Lower lobe of right lung (tissue), 2 donors: ENCODE data around the gene OR10R2. TPM values are rescaled to one million over a fixed set of nuclear protein-coding genes. Genes with fewer than 3 reads are reported as not detected.
"Not testable (repeated sequence)": the region's sequence is repeated elsewhere in the genome, so short reads cannot be mapped to it uniquely, and the experiment has no call there.

ENCODE experiments used
- ATAC-seq, 2 donors: fragments of 200-7000 bp; cut with Tn5 transposase; one replicate each; pipeline ENCODE4 v1.9.1; 2020 to 2022; ENCODE audit warnings: mild to moderate bottlenecking in 2 of 2, moderate library complexity in 2 of 2
- DNase-seq: peaks from one replicate; pipeline ENCODE4 v3.0.0-alpha.2; 2020
- H3K27ac ChIP-seq: fragments of 200-600 bp; one replicate; pipeline ENCODE4 v1.8.0; 2022
- H3K27me3 ChIP-seq: fragments of 200-600 bp; one replicate; pipeline ENCODE4 v1.8.0; 2022; ENCODE audit warnings: low read depth
- H3K36me3 ChIP-seq: fragments of 200-600 bp; one replicate; pipeline ENCODE4 v1.8.0; 2022; ENCODE audit warnings: mild to moderate bottlenecking
- H3K4me1 ChIP-seq: fragments of 200-600 bp; one replicate; pipeline ENCODE4 v1.8.0; 2022
- H3K4me3 ChIP-seq: fragments of 200-600 bp; one replicate; pipeline ENCODE4 v1.8.0; 2022; ENCODE audit warnings: mild to moderate bottlenecking
- H3K9me3 ChIP-seq: fragments of 200-600 bp; one replicate; pipeline ENCODE4 v1.8.0; 2022
- CTCF ChIP-seq: fragments of 200-600 bp; IDR thresholded peaks from one replicate; pipeline ENCODE4 v1.8.0; 2022; ENCODE audit warnings: antibody characterized with exemption, mild to moderate bottlenecking
- intact Hi-C: fragments of 100-400 bp; cut with DNase I; formaldehyde crosslinking; loops from one replicate; pipeline ENCODE4 v1.11.0; 2022
- long read RNA-seq: library from polyadenylated mRNA; unstranded; transcript quantifications from one replicate; pipeline ENCODE4 v2.0.0, GENCODE V29; 2021
- total RNA-seq: library from RNA; stranded (reverse); fragmentation: NEBNext Ultra II Directional; extraction: Animal tissue kit (Norgen Biotek cat#: 25700); gene quantifications from one replicate; pipeline ENCODE4 v1.2.1, GENCODE V29; 2021
- donor health status: DM: no; HTN: yes; CAD: no; lungs with severe emphysema.

OR10R2 gene, protein sequence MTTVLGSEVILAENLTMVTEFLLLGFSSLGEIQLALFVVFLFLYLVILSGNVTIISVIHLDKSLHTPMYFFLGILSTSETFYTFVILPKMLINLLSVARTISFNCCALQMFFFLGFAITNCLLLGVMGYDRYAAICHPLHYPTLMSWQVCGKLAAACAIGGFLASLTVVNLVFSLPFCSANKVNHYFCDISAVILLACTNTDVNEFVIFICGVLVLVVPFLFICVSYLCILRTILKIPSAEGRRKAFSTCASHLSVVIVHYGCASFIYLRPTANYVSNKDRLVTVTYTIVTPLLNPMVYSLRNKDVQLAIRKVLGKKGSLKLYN
- not detected for total RNA-seq
- long read RNA-seq = 0 reads

DNA sequence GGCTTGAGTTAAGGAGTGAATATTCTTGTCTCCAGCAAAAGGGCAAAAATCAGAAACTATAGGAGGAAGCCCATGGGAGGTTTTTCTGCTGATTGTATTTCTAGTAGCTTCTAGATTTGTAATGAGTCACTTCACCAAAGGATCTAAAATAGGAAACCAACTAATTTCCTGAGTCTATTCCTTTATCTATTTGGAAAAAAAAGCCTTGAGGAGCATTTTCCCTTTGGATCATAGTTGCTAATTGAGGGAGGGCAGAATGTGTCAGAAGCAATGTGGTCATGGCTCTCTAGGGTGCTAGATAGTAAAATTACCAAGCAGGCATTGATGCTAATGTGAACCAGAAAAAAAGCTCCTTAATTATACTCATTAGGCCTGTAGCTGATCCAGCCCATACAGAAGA, at the start of gene OR10R2:
Gene OR10R2, plus strand, starts transcription at position 301 of the 400 bp plus-strand sequence. CDS start 106 bp downstream, outside the sequence.
- H3K27ac ChIP-seq = no peak within 1 kb of the TSS
- no peaks in the 10 kb centered on the region for H3K4me1 ChIP-seq
- H3K9me3 ChIP-seq = no peaks in the 10 kb centered on the region
- DNase-seq (no peak), ATAC-seq (no peak)
- TF ChIP-seq CTCF = no peak
- no peaks in the 10 kb centered on the region for H3K27me3 ChIP-seq
- intact Hi-C loops = no loop called here
- no peak within 1 kb of the TSS for H3K4me3 ChIP-seq
- H3K36me3 ChIP-seq = no peaks in the 10 kb centered on the region

GRCh38 chr1:158425027-158425426, 47.0 kb upstream of the OR10R2 start:
- TF ChIP-seq CTCF = no peak
- Histone ChIP-seq H3K27me3 (no peaks in the 10 kb centered on the region), H3K4me3 (no peak overlapping the region), H3K4me1 (no peaks in the 10 kb centered on the region), H3K9me3 (no peaks in the 10 kb centered on the region), H3K36me3 (no peaks in the 10 kb centered on the region), H3K27ac (no peak overlapping the region)
- intact Hi-C loops = no loop called here
- no peak for ATAC-seq
- no peak for DNase-seq

DNA sequence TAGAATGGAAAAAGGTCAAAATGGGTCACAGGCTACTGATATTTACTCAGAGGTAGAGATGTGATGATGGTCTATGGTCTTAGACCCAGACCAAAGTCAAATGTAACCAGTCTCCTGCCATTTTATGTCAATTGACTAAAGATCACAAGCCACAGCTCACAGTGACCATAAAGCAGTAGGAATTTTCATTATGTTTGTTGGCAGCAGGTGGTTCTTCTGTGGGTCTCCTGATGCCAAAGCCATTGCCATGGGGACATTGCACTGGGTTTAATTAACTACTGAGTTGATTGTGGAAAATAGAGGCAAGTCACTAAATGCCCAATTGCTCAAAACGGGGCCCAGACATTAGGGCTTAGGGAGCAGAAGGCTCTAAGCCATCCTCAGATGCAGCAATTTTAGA, 45.9 kb upstream of the OR10R2 start, which contains the start of gene OR10K2:
Gene OR10K2, minus strand, starts transcription at position 101 of the 400 bp plus-strand sequence. CDS start 5,371 bp downstream, outside the sequence.
- intact Hi-C loops = no loop called here
- H3K4me3 ChIP-seq = no peak within 1 kb of the TSS
- no peak for TF ChIP-seq CTCF
- H3K36me3 ChIP-seq = no peaks in the 10 kb centered on the region
- no peak within 1 kb of the TSS for H3K27ac ChIP-seq
- H3K9me3 ChIP-seq = no peaks in the 10 kb centered on the region
- ATAC-seq (no peak), DNase-seq (no peak)
- no peaks in the 10 kb centered on the region for H3K4me1 ChIP-seq
- no peaks in the 10 kb centered on the region for H3K27me3 ChIP-seq

GRCh38 chr1:158430163-158430562, 41.9 kb upstream of the OR10R2 start:
- intact Hi-C loops, H3K9me3 ChIP-seq, H3K36me3 ChIP-seq, H3K4me1 ChIP-seq, ATAC-seq, H3K4me3 ChIP-seq, H3K27ac ChIP-seq, H3K27me3 ChIP-seq, DNase-seq: not testable (repeated sequence)

- ATAC-seq = no peak
- intact Hi-C loops = no loop called here
- TF ChIP-seq CTCF = no peak
These were observed 37.3 kb upstream of the OR10R2 start for GRCh38 chr1:158434741-158435140.

GRCh38 chr1:158445376-158445775, 26.6 kb upstream of the OR10R2 start:
- no peak overlapping the region for H3K27ac ChIP-seq
- no peak for TF ChIP-seq CTCF
- no peaks in the 10 kb centered on the region for H3K4me1 ChIP-seq
- DNase-seq (no peak), ATAC-seq (no peak)
- H3K36me3 ChIP-seq = no peaks in the 10 kb centered on the region
- no peaks in the 10 kb centered on the region for H3K27me3 ChIP-seq
- intact Hi-C loops = no loop called here
- no peak overlapping the region for H3K4me3 ChIP-seq
- H3K9me3 ChIP-seq = no peaks in the 10 kb centered on the region

More at GRCh38 chr1:158434741-158435140, 37.3 kb upstream of the OR10R2 start:
- Histone ChIP-seq H3K36me3 (no peaks in the 10 kb centered on the region), H3K4me1 (no peaks in the 10 kb centered on the region), H3K27ac (no peak overlapping the region), H3K9me3 (no peaks in the 10 kb centered on the region), H3K27me3 (no peaks in the 10 kb centered on the region), H3K4me3 (no peak overlapping the region)
- no peak for DNase-seq
